A172 (cell line): ENCODE measurements around the gene CSTB. TPM values are rescaled to one million over a fixed set of nuclear protein-coding genes. Genes with fewer than 3 reads are reported as not detected.

ENCODE experiments used
- DNase-seq: peaks from one replicate; pipeline ENCODE4 v3.0.0-alpha.2; 2015; ENCODE audit warnings: low spot score
- total RNA-seq: library from RNA; depleted of rRNA; stranded (reverse); fragments of >200 nt; shearing (Covaris generic); gene quantifications from 2 replicates; pipeline ENCODE4 v1.2.3, GENCODE V29; 2014

CSTB gene
- total RNA-seq, 1 experiment from 2014 or later = 145 TPM

- DNase-seq = peak; percentile 93
Measured at GRCh38 chr21:43767984-43768867, 7.9 kb downstream of the CSTB start.

GRCh38 chr21:43767498-43767983, 8.6 kb downstream of the CSTB start:
- DNase-seq = no peak

GRCh38 chr21:43766734-43767497, 9.2 kb downstream of the CSTB start:
- no peak for DNase-seq

GRCh38 chr21:43764576-43765495, 11.3 kb downstream of the CSTB start:
- DNase-seq = peak; percentile 60

GRCh38 chr21:43763901-43764523, 12.1 kb downstream of the CSTB start:
- DNase-seq = no peak

- no peak for DNase-seq
Measured at GRCh38 chr21:43762303-43763128, 13.6 kb downstream of the CSTB start.

- no peak for DNase-seq
Measured at GRCh38 chr21:43761886-43762285, 14.2 kb downstream of the CSTB start.

GRCh38 chr21:43760391-43760958, 15.6 kb downstream of the CSTB start:
- DNase-seq = no peak

- no peak for DNase-seq
Measured at GRCh38 chr21:43759651-43760050, 16.5 kb downstream of the CSTB start.

GRCh38 chr21:43758811-43759210, 17.3 kb downstream of the CSTB start:
- DNase-seq = no peak

GRCh38 chr21:43758111-43758641, 17.9 kb downstream of the CSTB start:
- DNase-seq = peak; percentile 55

- DNase-seq = peak; percentile 67
Measured at GRCh38 chr21:43757601-43758000, 18.5 kb downstream of the CSTB start.

- no peak for DNase-seq
Measured at GRCh38 chr21:43755820-43756594, 20.1 kb downstream of the CSTB start.

- no peak for DNase-seq
Measured at GRCh38 chr21:43754948-43755781, 20.9 kb downstream of the CSTB start.

GRCh38 chr21:43753439-43753799, 22.7 kb downstream of the CSTB start:
- DNase-seq = no peak

GRCh38 chr21:43752758-43753438, 23.2 kb downstream of the CSTB start:
- no peak for DNase-seq

- DNase-seq = no peak
Measured at GRCh38 chr21:43751955-43752591, 24.0 kb downstream of the CSTB start.
